Endothelial cell of umbilical vein (primary cell): ENCODE results near the gene PRKX.
"Not testable (repeated sequence)": the region's sequence is repeated elsewhere in the genome, so short reads cannot be mapped to it uniquely, and the experiment has no call there.

ENCODE experiments used
- EZH2 ChIP-seq: IDR thresholded peaks from 2 replicates; pipeline ENCODE4 v1.6.1; 2012; ENCODE audit warnings: borderline replicate concordance, low read depth, mild to moderate bottlenecking, moderate library complexity, low read length, inconsistent platforms; ENCODE audit not compliant: severe bottlenecking
- FOS ChIP-seq: IDR thresholded peaks from 2 replicates; pipeline ENCODE4 v1.6.1; 2011; ENCODE audit warnings: mild to moderate bottlenecking, low read length, moderate library complexity, borderline replicate concordance; ENCODE audit not compliant: insufficient read depth
- GATA2 ChIP-seq: IDR thresholded peaks from 2 replicates; pipeline ENCODE4 v1.7.0; 2011; ENCODE audit warnings: low read depth, mild to moderate bottlenecking, moderate library complexity, mixed read lengths, low read length; ENCODE audit not compliant: insufficient read length, insufficient read depth
- JUN ChIP-seq: IDR thresholded peaks from 2 replicates; pipeline ENCODE4 v1.6.1; 2011; ENCODE audit warnings: borderline replicate concordance, low read depth; ENCODE audit not compliant: insufficient read length, insufficient read depth
- MYC ChIP-seq: IDR thresholded peaks from one replicate; pipeline ENCODE4 v1.6.1; 2011; ENCODE audit warnings: mild to moderate bottlenecking, low read depth, low read length
- POLR2A ChIP-seq: IDR thresholded peaks from 2 replicates; pipeline ENCODE4 v1.6.1; 2012; ENCODE audit warnings: low read depth, mild to moderate bottlenecking, control low read depth, low read length
- POLR2AphosphoS5 ChIP-seq: IDR thresholded peaks from 2 replicates; pipeline ENCODE4 v1.6.1; 2012; ENCODE audit warnings: low read depth, mild to moderate bottlenecking, control low read depth, low read length, moderate library complexity; ENCODE audit not compliant: insufficient read depth
- TF ChIP-seq, protein P1 (sequence below), 2 donors: IDR thresholded peaks; 1 replicate in 1 of 2; 2 replicates in 1 of 2; pipeline ENCODE4 v1.5.1; 2011; ENCODE audit warnings: low read length in 2 of 2, mild to moderate bottlenecking in 2 of 2, moderate library complexity in 2 of 2, control low read depth in 1 of 2, inconsistent platforms in 1 of 2, low read depth in 1 of 2; ENCODE audit not compliant: insufficient read depth in 1 of 2; ENCODE audit errors: extremely low read depth in 1 of 2
- TF ChIP-seq, protein P2 (sequence below): IDR thresholded peaks from 2 replicates; pipeline ENCODE4 v1.6.1; 2011; ENCODE audit not compliant: insufficient read depth, insufficient read length

DNA sequence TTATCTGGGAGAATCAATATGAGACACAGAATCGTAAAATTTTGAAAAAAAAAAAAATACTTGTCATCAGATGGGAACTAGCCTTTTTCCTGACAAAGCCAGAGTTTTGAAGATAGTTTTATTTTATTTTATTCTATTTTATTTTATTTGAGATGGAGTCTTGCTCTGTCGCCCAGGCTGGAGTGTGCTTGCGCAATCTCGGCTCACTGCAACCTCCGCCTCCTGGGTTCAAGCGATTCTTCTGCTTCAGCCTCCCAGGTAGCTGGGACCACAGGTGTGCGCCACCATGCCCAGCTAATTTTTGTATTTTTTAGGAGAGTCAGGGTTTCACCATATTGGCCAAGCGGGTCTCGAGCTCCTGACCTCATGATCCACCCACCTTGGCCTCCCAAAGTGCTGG, 10.0 kb upstream of the PRKX start:
- TF ChIP-seq JUN, POLR2A, POLR2AphosphoS5, FOS, EZH2, MYC, GATA2: not testable (repeated sequence)
- TF ChIP-seq, protein P1, sequence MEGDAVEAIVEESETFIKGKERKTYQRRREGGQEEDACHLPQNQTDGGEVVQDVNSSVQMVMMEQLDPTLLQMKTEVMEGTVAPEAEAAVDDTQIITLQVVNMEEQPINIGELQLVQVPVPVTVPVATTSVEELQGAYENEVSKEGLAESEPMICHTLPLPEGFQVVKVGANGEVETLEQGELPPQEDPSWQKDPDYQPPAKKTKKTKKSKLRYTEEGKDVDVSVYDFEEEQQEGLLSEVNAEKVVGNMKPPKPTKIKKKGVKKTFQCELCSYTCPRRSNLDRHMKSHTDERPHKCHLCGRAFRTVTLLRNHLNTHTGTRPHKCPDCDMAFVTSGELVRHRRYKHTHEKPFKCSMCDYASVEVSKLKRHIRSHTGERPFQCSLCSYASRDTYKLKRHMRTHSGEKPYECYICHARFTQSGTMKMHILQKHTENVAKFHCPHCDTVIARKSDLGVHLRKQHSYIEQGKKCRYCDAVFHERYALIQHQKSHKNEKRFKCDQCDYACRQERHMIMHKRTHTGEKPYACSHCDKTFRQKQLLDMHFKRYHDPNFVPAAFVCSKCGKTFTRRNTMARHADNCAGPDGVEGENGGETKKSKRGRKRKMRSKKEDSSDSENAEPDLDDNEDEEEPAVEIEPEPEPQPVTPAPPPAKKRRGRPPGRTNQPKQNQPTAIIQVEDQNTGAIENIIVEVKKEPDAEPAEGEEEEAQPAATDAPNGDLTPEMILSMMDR (IDR thresholded peaks at IDR 0.05; ENCODE audit: extremely low read depth in 1 of 2, insufficient read depth in 1 of 2, low read depth in 1 of 2, low read length in 2 of 2): not testable (repeated sequence)
- TF ChIP-seq, protein P2, sequence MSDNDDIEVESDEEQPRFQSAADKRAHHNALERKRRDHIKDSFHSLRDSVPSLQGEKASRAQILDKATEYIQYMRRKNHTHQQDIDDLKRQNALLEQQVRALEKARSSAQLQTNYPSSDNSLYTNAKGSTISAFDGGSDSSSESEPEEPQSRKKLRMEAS: not testable (repeated sequence)
